ENCODE data around the gene UTP3. TPM values are rescaled to one million over a fixed set of nuclear protein-coding genes. Genes with fewer than 3 reads are reported as not detected.
"Not testable (repeated sequence)": the region's sequence is repeated elsewhere in the genome, so short reads cannot be mapped to it uniquely, and the experiment has no call there.

Gene UTP3
- total RNA-seq, 2 experiments from 2014 or later: 33.6 to 35.5 TPM

DNA sequence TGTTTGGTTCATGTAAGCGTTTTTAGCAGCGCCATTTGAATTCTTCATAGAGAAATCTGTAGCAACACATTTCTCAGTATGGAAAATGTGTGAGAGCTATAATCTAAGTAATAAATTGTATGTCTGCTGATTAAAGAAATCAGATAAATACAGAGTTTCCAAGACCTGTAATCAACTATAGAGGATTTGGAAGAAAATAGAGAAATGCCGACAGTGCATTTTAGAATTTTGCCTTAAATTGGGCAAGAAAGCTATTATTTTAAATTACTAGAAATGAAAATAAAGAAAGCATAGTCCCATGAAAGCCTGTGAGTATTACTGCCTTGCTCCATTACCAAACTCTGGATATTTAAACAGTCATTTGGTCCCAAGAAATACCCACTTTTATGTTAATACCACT lies 36.1 kb downstream of the UTP3 start:
- Mint-ChIP-seq H3K4me3 (no peak overlapping the region), H3K36me3 (no peaks in the 10 kb centered on the region), H3K27ac (no peak overlapping the region), H3K4me1 (ENCODE audit: low read depth) (peaks cover 20% of the 10 kb centered on the region), H3K27me3 (no peaks in the 10 kb centered on the region), H3K9me3 (no peaks in the 10 kb centered on the region)
- ChIA-PET POLR2A (interaction anchor here (1.3 kb wide), 1 partner anchor 10 kb away, joined by 4 read pairs; no protein-coding TSS in a partner anchor), CTCF (interaction anchor here (1.5 kb wide), 1 partner anchor 460 kb away, joined by 4 read pairs; no protein-coding TSS in a partner anchor)
- intact Hi-C loops (cut with micrococcal nuclease): no loop called here
- no peak for DNase-seq

DNA sequence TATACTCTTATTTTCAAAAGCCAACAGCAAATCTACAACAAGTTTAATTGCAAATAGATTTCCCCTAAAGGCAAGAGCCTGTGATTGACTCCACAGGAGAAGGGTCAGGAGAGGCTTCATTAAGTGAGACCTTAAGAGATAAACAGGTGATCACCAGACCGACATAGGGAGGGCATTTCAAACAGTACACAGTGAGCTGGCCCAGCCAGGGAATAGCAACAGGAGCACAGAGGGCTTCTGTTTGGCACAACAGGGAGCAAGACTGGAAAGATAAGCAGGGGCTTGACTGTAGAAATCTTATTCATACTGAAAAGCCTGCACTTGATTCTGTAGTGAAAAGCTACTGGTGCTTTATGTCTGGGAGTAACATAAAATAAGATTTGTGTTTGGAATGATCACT lies 37.3 kb downstream of the UTP3 start:
- no peak overlapping the region for H3K27ac Mint-ChIP-seq
- peaks cover 20% of the 10 kb centered on the region for H3K4me1 Mint-ChIP-seq (ENCODE audit: low read depth)
- H3K27me3 Mint-ChIP-seq: no peaks in the 10 kb centered on the region
- intact Hi-C loops (cut with micrococcal nuclease): no loop called here
- no peak overlapping the region for H3K4me3 Mint-ChIP-seq
- POLR2A ChIA-PET: no interaction called here
- no peak for DNase-seq
- no peaks in the 10 kb centered on the region for H3K36me3 Mint-ChIP-seq
- CTCF ChIA-PET: no interaction called here
- no peaks in the 10 kb centered on the region for H3K9me3 Mint-ChIP-seq

DNA sequence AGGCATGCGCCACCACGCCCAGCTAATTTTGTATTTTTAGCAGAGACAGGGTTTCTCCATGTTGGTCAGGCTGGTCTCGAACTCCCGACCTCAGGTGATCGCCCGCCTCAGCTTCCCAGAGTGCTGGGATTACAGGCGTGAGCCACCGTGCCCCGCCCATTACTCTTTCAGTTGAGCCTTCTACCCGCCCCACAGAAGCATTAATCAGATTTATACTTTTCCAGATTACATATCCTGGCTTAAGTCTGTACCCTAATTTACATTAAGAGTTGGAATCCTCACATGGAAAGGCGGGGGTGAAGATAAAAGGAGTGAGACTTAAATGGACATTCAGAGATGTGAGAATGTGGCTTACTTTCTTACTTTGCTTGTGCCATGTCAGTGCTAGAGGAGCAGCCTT lies 38.2 kb downstream of the UTP3 start:
- H3K27ac Mint-ChIP-seq; DNase-seq; H3K4me3 Mint-ChIP-seq; POLR2A ChIA-PET; H3K36me3 Mint-ChIP-seq; H3K27me3 Mint-ChIP-seq; H3K9me3 Mint-ChIP-seq; intact Hi-C loops (cut with micrococcal nuclease); CTCF ChIA-PET: not testable (repeated sequence)
- peaks cover 19% of the 10 kb centered on the region for H3K4me1 Mint-ChIP-seq (ENCODE audit: low read depth)

DNA sequence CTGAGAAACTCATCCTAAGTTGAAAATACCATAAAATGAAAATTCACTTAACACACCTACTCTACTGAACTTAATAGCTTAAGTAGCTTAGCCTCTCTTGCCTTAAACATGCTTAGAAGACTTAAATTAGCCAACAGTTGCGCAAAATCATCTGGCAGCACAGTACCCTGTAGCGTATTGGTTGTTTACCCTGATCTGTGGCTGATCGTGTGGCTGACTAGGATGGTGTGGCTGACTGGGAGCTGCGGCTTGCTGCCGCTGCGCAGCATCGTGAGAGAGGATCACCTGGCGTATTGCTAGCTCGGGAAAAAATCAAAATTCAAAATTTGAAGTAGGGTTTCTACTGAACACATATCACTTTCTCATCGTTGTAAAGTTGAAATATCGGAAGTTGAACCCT lies 39.8 kb downstream of the UTP3 start:
- Mint-ChIP-seq H3K36me3 (no peaks in the 10 kb centered on the region), H3K4me3 (no peak overlapping the region), H3K4me1 (ENCODE audit: low read depth) (peaks cover 9% of the 10 kb centered on the region), H3K27me3 (no peaks in the 10 kb centered on the region), H3K9me3 (no peaks in the 10 kb centered on the region), H3K27ac (no peak overlapping the region)
- intact Hi-C loops (cut with micrococcal nuclease): no loop called here
- ChIA-PET CTCF (interaction anchor here (0.7 to 1.5 kb wide), 2 partner anchors 9 kb away, joined by 3 to 6 read pairs; no protein-coding TSS in a partner anchor), POLR2A (no interaction called here)
- DNase-seq: no peak

DNA sequence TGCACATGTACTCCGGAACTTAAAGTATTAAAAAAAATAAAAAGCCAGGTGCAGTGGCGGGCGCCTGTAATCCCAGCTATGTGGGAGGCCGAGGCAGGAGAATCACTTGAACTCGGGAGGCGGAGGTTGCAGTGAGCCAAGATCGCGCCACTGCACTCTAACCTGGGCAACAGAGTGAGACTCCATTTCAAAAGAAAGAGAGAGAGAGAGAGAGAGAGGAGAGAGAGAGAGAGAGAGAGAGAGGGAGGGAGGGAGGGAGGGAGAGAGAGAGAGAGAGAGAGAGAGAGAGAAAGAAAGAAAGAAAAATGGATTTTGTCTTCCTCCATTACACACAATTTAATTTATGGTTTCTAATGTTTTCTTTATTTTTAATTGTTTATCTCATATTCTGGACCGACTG lies 44.5 kb downstream of the UTP3 start:
- POLR2A ChIA-PET; intact Hi-C loops (cut with micrococcal nuclease); H3K27ac Mint-ChIP-seq; H3K36me3 Mint-ChIP-seq; H3K4me3 Mint-ChIP-seq; DNase-seq; H3K27me3 Mint-ChIP-seq; H3K9me3 Mint-ChIP-seq: not testable (repeated sequence)
- H3K4me1 Mint-ChIP-seq (ENCODE audit: low read depth): peaks cover 32% of the 10 kb centered on the region
- CTCF ChIA-PET: interaction anchor here (1.0 kb wide), 1 partner anchor 9 kb away, joined by 4 read pairs; no protein-coding TSS in a partner anchor

DNA sequence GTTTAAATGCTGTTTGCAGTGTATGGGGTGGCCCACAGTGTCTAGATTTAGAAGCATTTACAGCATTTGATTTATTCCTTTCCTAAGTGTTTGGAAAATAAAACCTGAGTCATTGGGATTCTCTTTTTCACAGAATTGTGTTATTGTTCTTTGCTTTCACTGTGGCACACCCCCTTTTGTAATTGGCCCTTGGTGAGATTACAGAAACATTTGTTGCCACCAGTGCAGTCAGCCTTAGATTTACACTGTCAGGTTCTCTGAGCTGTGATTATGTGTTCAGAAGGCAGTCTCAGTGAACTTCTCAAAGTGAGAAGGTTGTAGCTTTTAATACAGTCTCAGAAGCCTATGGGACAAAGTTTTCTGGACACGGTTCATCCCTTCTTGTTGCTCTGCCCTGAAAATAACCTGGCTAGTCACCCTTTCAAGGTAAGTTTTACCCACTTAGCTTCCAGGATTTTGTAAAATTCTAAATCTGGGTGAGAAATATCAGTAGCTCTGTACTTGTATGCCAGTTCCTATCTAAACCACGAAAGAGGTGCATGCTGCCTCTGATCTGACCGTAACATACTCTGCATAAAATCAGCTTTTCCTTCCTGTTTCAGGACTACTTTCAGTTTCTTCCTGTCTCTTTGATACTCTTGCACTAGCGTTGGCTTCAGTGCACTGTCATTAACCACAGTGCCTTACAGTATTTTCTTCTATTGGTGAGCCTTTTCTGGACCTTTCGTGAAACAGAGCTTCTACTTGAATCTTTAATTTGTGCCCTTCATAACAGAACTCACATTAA lies 46.0 kb downstream of the UTP3 start:
- H3K4me1 Mint-ChIP-seq (ENCODE audit: low read depth): peaks cover 32% of the 10 kb centered on the region
- intact Hi-C loops (cut with micrococcal nuclease): loop anchor here (1.0 to 2.0 kb wide), 6 partner anchors 12 to 104 kb away; partner anchors contain the start of genes GRSF1 and UTP3
- POLR2A ChIA-PET: interaction anchor here (0.8 to 2.3 kb wide), 8 partner anchors 10 to 104 kb away, joined by 3 to 19 read pairs (median 4); partner anchors contain the start of gene UTP3

DNA sequence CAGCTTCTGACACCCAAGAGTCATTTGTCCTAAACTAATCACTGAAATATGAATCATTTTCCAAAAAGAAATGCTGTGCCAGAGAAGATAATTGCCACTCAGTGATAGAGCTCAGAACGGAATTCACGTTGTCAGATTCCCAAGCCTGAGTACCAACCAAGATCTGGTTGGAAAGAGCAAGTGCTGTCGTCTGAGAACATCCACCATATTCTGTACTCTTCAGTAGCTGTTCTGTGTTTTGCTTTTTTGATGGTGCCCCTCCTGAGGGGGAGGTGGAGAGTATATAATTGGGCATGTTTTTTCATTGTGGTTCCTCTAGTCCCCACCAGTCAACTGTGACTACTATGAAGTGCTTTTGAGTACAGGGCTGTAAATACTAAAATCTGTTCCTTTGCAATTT lies 46.6 kb downstream of the UTP3 start:
- no peak for DNase-seq
- intact Hi-C loops (cut with micrococcal nuclease): loop anchor here (1.0 to 5.0 kb wide), 7 partner anchors 13 to 167 kb away; partner anchors contain the start of genes GRSF1, MOB1B and UTP3
- Mint-ChIP-seq H3K9me3 (no peaks in the 10 kb centered on the region), H3K4me3 (peak overlapping the region; percentile 60), H3K4me1 (ENCODE audit: low read depth) (peaks cover 32% of the 10 kb centered on the region), H3K27ac (peak overlapping the region; percentile 72), H3K36me3 (no peaks in the 10 kb centered on the region), H3K27me3 (no peaks in the 10 kb centered on the region)
- ChIA-PET CTCF (interaction anchor here (0.6 to 3.1 kb wide), 13 partner anchors 10 to 272 kb away, joined by 3 to 20 read pairs (median 4); partner anchors contain the start of genes GRSF1, MOB1B and UTP3), POLR2A (interaction anchor here (0.8 to 2.3 kb wide), 9 partner anchors 11 to 104 kb away, joined by 3 to 19 read pairs (median 4); partner anchors contain the start of gene UTP3)

More for the DNA sequence above, 46.0 kb downstream of the UTP3 start:
- Mint-ChIP-seq H3K27ac (peak overlapping the region; percentile 72), H3K27me3 (no peaks in the 10 kb centered on the region), H3K4me3 (peak overlapping the region; percentile 60), H3K9me3 (no peaks in the 10 kb centered on the region), H3K36me3 (no peaks in the 10 kb centered on the region)
- CTCF ChIA-PET: interaction anchor here (0.6 to 3.1 kb wide), 15 partner anchors 7 to 273 kb away, joined by 3 to 20 read pairs (median 4); partner anchors contain the start of genes GRSF1, MOB1B and UTP3
- peak; percentile 40 for DNase-seq

DNA sequence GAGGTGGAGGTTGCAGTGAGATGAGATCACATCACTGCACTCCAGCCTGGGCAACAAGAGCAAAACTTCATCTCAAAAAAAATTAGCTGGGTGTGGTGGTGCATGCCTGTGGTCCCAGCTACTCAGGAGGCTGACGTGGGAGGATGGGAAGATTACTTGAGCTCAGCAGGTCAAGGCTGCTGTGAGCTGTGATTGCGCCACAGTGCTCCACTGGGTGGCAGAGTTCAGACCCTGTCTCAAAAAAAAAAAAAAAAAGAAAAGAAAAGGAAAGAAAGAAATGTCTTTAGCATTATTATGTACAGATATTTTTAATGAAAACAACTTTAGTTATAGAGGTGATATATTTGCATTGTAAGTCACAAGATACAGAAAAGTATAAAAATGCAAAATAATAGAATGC lies 47.6 kb downstream of the UTP3 start:
- intact Hi-C loops (cut with micrococcal nuclease): loop anchor here (2.0 to 5.0 kb wide), 3 partner anchors 13 to 166 kb away; partner anchors contain the start of genes GRSF1 and MOB1B
- not testable (repeated sequence) for H3K9me3 Mint-ChIP-seq, H3K27me3 Mint-ChIP-seq, H3K4me3 Mint-ChIP-seq, H3K36me3 Mint-ChIP-seq, H3K27ac Mint-ChIP-seq
- DNase-seq: peak; percentile 51
- peaks cover 32% of the 10 kb centered on the region for H3K4me1 Mint-ChIP-seq (ENCODE audit: low read depth)
- CTCF ChIA-PET: interaction anchor here (0.9 to 3.1 kb wide), 10 partner anchors 15 to 166 kb away, joined by 3 to 20 read pairs (median 6); partner anchors contain the start of genes GRSF1, MOB1B and UTP3
- POLR2A ChIA-PET: interaction anchor here (1.0 to 2.3 kb wide), 2 partner anchors 47 to 49 kb away, joined by 5 to 8 read pairs; partner anchors contain the start of gene UTP3

DNA sequence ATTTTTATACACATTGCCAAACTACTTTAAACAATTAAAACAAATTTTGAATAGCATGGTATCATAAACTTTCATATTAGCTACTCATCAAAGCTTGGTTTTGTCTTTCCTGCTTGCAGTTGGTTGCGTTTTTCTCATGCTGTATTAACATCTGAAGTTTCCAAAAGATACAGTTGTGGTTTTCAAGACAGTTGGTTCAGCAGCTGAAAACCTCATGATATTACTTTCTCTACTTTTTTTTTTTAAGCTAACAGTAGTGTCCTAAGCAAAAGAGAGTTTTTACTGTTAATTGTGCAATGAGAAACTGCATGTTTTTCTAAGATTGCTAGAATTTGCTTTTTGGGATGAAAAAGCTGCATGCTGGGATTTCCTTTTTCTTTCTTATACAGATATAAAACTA lies 48.7 kb downstream of the UTP3 start:
- ChIA-PET POLR2A (no interaction called here), CTCF (interaction anchor here (0.6 to 1.9 kb wide), 8 partner anchors 8 to 273 kb away, joined by 3 to 6 read pairs (median 3); partner anchors contain the start of gene GRSF1)
- no peaks in the 10 kb centered on the region for H3K36me3 Mint-ChIP-seq
- intact Hi-C loops (cut with micrococcal nuclease): loop anchor here (5.0 kb wide), 1 partner anchor 165 kb away; the partner anchor contains the start of gene MOB1B
- no peaks in the 10 kb centered on the region for H3K27me3 Mint-ChIP-seq
- DNase-seq: no peak
- no peak overlapping the region for H3K4me3 Mint-ChIP-seq
- H3K9me3 Mint-ChIP-seq: no peaks in the 10 kb centered on the region
- no peak overlapping the region for H3K27ac Mint-ChIP-seq
- peaks cover 32% of the 10 kb centered on the region for H3K4me1 Mint-ChIP-seq (ENCODE audit: low read depth)

DNA sequence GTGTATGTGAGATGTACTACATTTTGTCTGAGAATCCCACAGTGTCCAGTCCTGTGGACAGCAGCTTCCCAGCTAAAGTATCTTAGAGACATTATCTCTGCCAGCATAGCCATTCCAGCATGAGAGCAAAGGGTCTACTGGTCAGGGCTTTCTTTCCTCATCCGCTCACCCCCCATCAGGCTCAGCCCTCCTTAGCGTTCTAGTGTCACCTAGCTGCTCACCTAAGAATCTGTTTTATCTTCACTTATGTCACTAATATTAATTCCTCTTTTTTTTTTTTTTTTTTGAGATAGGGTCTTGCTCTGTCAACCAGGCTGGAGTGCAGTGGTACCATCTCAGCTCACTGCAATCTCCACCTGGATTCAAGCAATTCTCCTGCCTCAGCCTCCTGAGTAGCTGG lies 49.1 kb downstream of the UTP3 start:
- ChIA-PET CTCF (interaction anchor here (0.9 to 1.9 kb wide), 7 partner anchors 9 to 102 kb away, joined by 3 to 6 read pairs (median 3); partner anchors contain the start of gene GRSF1), POLR2A (no interaction called here)
- Mint-ChIP-seq H3K4me1 (ENCODE audit: low read depth) (peaks cover 32% of the 10 kb centered on the region), H3K9me3 (no peaks in the 10 kb centered on the region), H3K36me3 (no peaks in the 10 kb centered on the region), H3K4me3 (no peak overlapping the region), H3K27me3 (no peaks in the 10 kb centered on the region), H3K27ac (peak overlapping the region; percentile 28)
- DNase-seq: no peak
- intact Hi-C loops (cut with micrococcal nuclease): loop anchor here (5.0 kb wide), 1 partner anchor 165 kb away; the partner anchor contains the start of gene MOB1B

DNA sequence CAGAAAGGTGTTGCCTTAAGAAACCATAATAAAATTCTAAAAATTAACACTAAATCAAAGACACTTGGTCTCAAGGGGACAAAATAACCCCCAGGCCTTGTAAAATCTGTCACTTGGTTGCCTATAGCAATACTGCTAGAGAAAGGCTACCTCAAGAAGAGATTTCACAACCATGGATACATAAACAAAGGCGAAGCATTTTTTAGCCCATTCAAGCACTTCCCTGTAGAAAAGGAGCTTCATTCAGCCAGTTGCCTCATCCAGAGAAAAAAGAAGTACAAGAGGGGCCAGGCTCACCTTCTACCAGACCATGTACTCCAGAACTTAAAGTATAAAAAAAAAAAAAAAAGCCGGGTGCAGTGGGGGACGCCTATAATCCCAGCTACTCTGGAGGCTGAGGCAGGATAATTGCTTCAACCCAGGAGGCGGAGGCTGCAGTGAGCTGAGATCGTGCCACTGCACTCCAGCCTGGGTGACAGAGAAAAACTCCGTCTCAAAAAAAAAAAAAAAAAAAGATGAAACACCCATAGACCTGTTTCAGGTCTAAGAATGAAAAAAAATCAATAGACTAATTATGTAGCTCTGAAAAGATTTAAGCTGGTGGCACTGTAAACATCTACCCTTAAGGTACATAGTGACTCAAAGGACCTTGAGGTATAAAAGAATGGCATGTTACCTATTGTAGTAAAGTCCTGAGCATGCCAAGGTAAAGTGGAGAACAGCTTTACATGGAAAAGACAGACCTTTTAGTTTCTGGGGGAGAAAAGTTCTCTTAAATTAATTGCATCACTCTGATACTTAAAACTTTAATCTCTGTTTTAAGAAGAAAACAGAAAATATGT lies 51.4 kb downstream of the UTP3 start:
- ChIA-PET CTCF (no interaction called here), POLR2A (no interaction called here)
- Mint-ChIP-seq H3K27ac (no peak overlapping the region), H3K4me3 (no peak overlapping the region), H3K9me3 (no peaks in the 10 kb centered on the region), H3K4me1 (ENCODE audit: low read depth) (peaks cover 22% of the 10 kb centered on the region), H3K36me3 (no peaks in the 10 kb centered on the region), H3K27me3 (no peaks in the 10 kb centered on the region)
- no peak for DNase-seq
- intact Hi-C loops (cut with micrococcal nuclease): loop anchor here (5.0 kb wide), 1 partner anchor 163 kb away; the partner anchor contains the start of gene MOB1B
